ENCODE data around the gene PVR. TPM values are rescaled to one million over a fixed set of nuclear protein-coding genes. Genes with fewer than 3 reads are reported as not detected.
"Not testable (repeated sequence)": the region's sequence is repeated elsewhere in the genome, so short reads cannot be mapped to it uniquely, and the experiment has no call there.

PVR gene
- total RNA-seq, 1 donor from 2014 or later, result 33.5 TPM

DNA sequence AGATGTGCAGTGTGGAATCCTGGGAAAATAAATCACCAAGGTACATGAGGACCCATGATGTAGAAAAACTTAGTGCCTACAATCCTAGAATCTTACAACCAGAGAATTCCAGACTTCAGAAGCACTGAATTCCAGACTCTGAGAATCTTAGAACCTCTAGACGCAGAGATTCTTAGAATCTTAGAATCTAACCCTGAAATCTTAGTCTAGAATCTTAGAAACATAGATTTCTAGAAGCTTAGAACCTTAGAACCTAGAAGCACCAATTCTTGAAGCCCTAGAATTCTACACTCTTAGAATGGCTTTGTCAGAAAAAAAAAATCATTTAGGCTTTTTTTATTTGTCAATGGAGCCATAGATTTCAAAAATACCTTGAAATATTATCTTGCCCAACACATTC is 61.3 kb downstream of the PVR start:
- Histone ChIP-seq H3K4me1 (no peaks in the 10 kb centered on the region), H3K9me3 (replicated peaks) (no peaks in the 10 kb centered on the region), H3K36me3 (no peaks in the 10 kb centered on the region), H3K4me3 (no peak overlapping the region), H3K27ac (replicated peaks) (no peak overlapping the region), H3K27me3 (ENCODE audit: low read depth) (no peaks in the 10 kb centered on the region)
- intact Hi-C loops (cut with micrococcal nuclease), result no loop called here
- no peak for DNase-seq
- TF ChIP-seq, protein P1, sequence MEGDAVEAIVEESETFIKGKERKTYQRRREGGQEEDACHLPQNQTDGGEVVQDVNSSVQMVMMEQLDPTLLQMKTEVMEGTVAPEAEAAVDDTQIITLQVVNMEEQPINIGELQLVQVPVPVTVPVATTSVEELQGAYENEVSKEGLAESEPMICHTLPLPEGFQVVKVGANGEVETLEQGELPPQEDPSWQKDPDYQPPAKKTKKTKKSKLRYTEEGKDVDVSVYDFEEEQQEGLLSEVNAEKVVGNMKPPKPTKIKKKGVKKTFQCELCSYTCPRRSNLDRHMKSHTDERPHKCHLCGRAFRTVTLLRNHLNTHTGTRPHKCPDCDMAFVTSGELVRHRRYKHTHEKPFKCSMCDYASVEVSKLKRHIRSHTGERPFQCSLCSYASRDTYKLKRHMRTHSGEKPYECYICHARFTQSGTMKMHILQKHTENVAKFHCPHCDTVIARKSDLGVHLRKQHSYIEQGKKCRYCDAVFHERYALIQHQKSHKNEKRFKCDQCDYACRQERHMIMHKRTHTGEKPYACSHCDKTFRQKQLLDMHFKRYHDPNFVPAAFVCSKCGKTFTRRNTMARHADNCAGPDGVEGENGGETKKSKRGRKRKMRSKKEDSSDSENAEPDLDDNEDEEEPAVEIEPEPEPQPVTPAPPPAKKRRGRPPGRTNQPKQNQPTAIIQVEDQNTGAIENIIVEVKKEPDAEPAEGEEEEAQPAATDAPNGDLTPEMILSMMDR (IDR thresholded peaks at IDR 0.05; ENCODE audit: borderline replicate concordance), result no peak

DNA sequence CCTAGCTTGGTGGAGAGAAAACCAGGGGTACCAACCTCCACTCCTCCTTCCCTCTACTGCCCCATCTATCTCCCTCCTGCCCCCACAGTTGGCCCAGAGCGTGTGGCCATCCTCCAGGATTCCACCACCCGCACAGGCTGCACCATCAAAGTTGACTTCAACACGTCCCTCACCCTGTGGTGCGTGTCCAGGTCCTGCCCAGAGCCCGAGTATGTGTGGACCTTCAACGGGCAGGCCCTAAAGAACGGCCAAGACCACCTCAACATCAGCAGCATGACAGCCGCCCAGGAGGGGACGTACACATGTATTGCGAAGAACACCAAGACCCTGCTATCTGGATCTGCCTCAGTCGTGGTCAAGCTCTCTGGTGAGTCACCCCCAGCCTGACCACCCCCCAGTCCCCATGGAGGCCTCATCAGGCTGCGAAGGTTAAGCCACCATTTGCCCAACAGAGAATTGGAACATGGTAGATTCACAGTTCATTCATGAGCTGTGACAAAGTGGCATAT is 61.8 kb downstream of the PVR start:
- Histone ChIP-seq H3K27me3 (ENCODE audit: low read depth) (no peaks in the 10 kb centered on the region), H3K36me3 (no peaks in the 10 kb centered on the region), H3K27ac (replicated peaks) (no peak overlapping the region), H3K4me3 (no peak overlapping the region), H3K9me3 (replicated peaks) (no peaks in the 10 kb centered on the region), H3K4me1 (no peaks in the 10 kb centered on the region)
- intact Hi-C loops (cut with micrococcal nuclease), result no loop called here
- DNase-seq, result no peak
- TF ChIP-seq, protein P1 (IDR thresholded peaks at IDR 0.05; ENCODE audit: borderline replicate concordance), result no peak

DNA sequence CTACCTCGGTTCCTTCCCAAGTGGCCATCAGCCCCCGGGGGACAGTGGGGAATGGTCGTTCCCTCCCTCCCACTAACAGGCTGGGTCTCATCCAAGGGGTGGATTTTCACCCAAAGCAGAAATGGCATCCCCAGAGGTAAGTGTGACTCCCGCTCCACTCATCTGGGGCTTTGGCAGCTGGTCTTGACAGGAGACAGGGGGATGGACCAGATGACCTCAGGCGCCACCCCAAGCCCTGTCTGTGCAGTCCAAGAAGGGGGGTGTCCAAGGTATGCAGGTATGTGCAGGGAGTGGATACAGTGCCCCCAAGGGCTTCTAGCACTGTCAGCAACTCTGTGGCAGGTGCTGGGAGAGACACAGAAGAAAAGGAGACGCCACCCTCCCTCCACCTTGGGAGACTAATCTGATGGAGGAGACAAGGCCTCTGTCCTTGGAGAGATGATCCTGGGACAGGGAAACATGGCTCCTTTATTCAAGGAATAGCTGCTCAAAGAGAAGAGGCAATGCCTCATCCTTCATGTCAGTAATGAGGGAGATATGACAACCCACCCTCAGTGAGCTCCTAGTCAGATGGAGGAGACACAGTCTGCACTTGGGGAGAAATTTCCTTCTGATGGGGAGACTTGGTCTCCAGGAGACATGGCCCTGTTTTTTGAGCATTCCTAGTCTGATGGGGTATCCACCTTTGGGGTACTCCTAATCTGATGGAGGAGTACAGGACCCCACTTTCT is 63.0 kb downstream of the PVR start:
- Histone ChIP-seq H3K27ac (replicated peaks) (no peak overlapping the region), H3K4me1 (no peaks in the 10 kb centered on the region), H3K4me3 (no peak overlapping the region), H3K9me3 (replicated peaks) (no peaks in the 10 kb centered on the region), H3K27me3 (ENCODE audit: low read depth) (no peaks in the 10 kb centered on the region), H3K36me3 (no peaks in the 10 kb centered on the region)
- TF ChIP-seq, protein P1 (IDR thresholded peaks at IDR 0.05; ENCODE audit: borderline replicate concordance), result no peak
- DNase-seq, result no peak
- intact Hi-C loops (cut with micrococcal nuclease), result no loop called here

DNA sequence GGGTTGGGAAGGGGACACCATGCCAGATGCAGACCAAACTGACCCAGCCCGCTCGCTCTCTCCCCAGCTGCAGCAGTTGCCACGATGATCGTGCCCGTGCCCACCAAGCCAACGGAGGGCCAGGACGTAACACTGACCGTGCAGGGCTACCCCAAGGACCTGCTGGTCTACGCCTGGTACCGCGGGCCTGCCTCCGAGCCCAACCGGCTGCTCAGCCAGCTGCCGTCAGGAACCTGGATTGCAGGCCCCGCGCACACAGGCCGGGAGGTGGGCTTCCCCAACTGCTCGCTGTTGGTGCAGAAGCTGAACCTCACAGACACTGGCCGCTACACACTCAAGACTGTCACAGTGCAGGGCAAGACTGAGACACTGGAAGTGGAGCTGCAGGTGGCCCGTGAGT is 64.1 kb downstream of the PVR start:
- Histone ChIP-seq H3K27me3 (ENCODE audit: low read depth) (no peaks in the 10 kb centered on the region), H3K4me1 (no peaks in the 10 kb centered on the region), H3K9me3 (replicated peaks) (no peaks in the 10 kb centered on the region), H3K4me3 (no peak overlapping the region), H3K27ac (replicated peaks) (no peak overlapping the region), H3K36me3 (no peaks in the 10 kb centered on the region)
- intact Hi-C loops (cut with micrococcal nuclease), result no loop called here
- TF ChIP-seq, protein P1 (IDR thresholded peaks at IDR 0.05; ENCODE audit: borderline replicate concordance), result no peak
- no peak for DNase-seq

DNA sequence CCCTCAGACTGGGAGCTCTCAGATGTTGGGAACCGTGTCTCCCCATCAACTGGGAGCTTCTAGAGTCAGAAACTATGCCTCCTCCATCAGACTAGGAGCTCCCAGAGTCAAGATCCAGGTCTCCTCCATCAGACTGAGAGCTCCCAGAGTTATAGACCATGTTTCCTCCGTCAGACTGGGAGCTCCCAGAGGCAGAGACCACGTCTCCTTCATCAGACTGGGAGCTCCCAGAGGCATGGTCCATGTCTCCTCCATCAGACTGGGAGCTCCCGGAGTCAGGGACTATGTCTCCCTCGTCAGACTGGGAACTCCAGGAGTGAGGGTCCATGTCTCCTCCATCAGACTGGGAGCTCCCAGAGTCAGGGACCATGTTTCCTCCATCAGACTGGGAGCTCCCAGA is 65.2 kb downstream of the PVR start:
- no peaks in the 10 kb centered on the region for H3K27me3 ChIP-seq (ENCODE audit: low read depth)
- intact Hi-C loops (cut with micrococcal nuclease), result no loop called here
- no peaks in the 10 kb centered on the region for H3K9me3 ChIP-seq (replicated peaks)
- H3K4me1 ChIP-seq, result no peaks in the 10 kb centered on the region
- H3K4me3 ChIP-seq, result no peak overlapping the region
- H3K36me3 ChIP-seq, result no peaks in the 10 kb centered on the region
- TF ChIP-seq, protein P1 (IDR thresholded peaks at IDR 0.05; ENCODE audit: borderline replicate concordance), result no peak
- H3K27ac ChIP-seq (replicated peaks), result no peak overlapping the region
- DNase-seq, result no peak

DNA sequence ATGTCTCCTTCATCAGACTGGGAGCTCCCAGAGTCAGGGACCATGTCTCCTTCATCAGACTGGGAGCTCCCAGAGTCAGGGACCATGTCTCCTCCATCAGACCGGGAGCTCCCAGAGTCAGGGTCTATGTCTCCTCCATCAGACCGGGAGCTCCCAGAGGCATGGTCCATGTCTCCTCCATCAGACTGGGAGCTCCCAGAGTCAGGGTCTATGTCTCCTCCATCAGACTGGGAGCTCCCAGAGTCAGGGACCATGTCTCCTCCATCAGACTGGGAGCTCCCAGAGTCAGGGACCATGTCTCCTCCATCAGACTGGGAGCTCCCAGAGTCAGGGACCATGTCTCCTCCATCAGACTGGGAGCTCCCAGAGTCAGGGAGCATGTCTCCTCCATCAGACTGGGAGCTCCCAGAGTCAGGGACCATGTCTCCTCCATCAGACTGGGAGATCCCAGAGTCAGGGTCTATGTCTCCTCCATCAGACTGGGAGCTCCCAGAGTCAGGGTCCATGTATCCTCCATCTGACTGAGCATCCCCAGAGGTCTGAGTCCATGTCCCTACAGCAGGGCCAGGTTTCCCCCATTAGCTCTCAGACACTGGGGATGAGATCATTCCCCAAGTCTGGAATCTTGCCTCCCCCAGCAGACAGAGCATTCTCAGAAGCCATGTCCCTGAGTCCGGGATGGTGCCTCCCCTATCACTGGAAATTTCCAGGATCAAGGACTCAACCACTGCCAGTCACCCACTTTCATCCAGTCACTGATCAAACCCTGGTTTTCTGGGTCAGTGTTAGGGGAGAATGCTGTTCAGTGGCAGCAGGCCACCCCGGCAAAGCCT is 65.9 kb downstream of the PVR start:
- H3K27ac ChIP-seq (replicated peaks); H3K4me3 ChIP-seq; DNase-seq; intact Hi-C loops (cut with micrococcal nuclease); H3K36me3 ChIP-seq; H3K9me3 ChIP-seq (replicated peaks); H3K4me1 ChIP-seq; H3K27me3 ChIP-seq (ENCODE audit: low read depth): not testable (repeated sequence)

Data from left ventricle myocardium inferior (tissue), 1 donor.